Retinal pigment epithelial cell (primary cell): ENCODE measurements around the gene MEX3C.

Experiments
- DNase-seq: peaks from one replicate; pipeline ENCODE4 v3.0.0-alpha.2; 2010; ENCODE audit warnings: low read depth
- H3K4me3 ChIP-seq: 2 replicates; pipeline ENCODE4 v1.5.1; 2011; ENCODE audit warnings: mild to moderate bottlenecking, low read length, control low read depth, moderate library complexity
- CTCF ChIP-seq: conservative IDR thresholded peaks from 2 replicates; pipeline ENCODE4 v1.5.1; 2011; ENCODE audit warnings: low read depth, low read length, control low read depth, inconsistent platforms

MEX3C gene

GRCh38 chr18:51149670-51150069, 47.8 kb downstream of the MEX3C start:
- DNase-seq, result no peak
- no peak for TF ChIP-seq CTCF
- no peak overlapping the region for H3K4me3 ChIP-seq

- TF ChIP-seq CTCF, result no peak
- no peak overlapping the region for H3K4me3 ChIP-seq
- no peak for DNase-seq
These were observed 50.6 kb downstream of the MEX3C start for GRCh38 chr18:51146909-51147308.

- TF ChIP-seq CTCF, result no peak
- H3K4me3 ChIP-seq, result no peak overlapping the region
These were observed 58.5 kb downstream of the MEX3C start for GRCh38 chr18:51138936-51139335.

GRCh38 chr18:51137891-51138290, 59.6 kb downstream of the MEX3C start:
- H3K4me3 ChIP-seq, result no peak overlapping the region
- DNase-seq, result no peak
- no peak for TF ChIP-seq CTCF

More at GRCh38 chr18:51138936-51139335, 58.5 kb downstream of the MEX3C start:
- no peak for DNase-seq

GRCh38 chr18:51137026-51137729, 60.3 kb downstream of the MEX3C start:
- no peak overlapping the region for H3K4me3 ChIP-seq
- TF ChIP-seq CTCF, result no peak
- DNase-seq, result no peak

- H3K4me3 ChIP-seq, result no peak overlapping the region
- peak; percentile 47 for TF ChIP-seq CTCF
- no peak for DNase-seq
These were observed 61.7 kb downstream of the MEX3C start for GRCh38 chr18:51135795-51136194.

GRCh38 chr18:51135364-51135763, 62.1 kb downstream of the MEX3C start:
- H3K4me3 ChIP-seq, result no peak overlapping the region
- no peak for TF ChIP-seq CTCF
- no peak for DNase-seq
